NCI-H460 (cell line): ENCODE measurements around the gene KIF25. TPM values are rescaled to one million over a fixed set of nuclear protein-coding genes. Genes with fewer than 3 reads are reported as not detected.

Experiments used
- total RNA-seq: library from RNA; depleted of rRNA; stranded (reverse); fragments of >200 nt; shearing (Covaris generic); gene quantifications from 2 replicates; pipeline ENCODE4 v1.2.3, GENCODE V29; 2014; rRNA removed

The KIF25 gene
- total RNA-seq, 1 experiment from 2014 or later: not detected

Other genes with a start within 250 kb of the KIF25 start
- 37.0 and 38.9 TPM in 2 replicates for gene AFDN, start 170.8 kb upstream of the KIF25 start, total RNA-seq
- gene FRMD1, start 81.5 kb downstream of the KIF25 start, total RNA-seq: not detected in 2 replicates